GM19324 (cell line): ENCODE data around the gene DAPP1.

Experiments used
- ATAC-seq: cut with Tn5 transposase; IDR thresholded peaks from one replicate; pipeline ENCODE4 v1.9.1; 2021; ENCODE audit warnings: mild to moderate bottlenecking, moderate library complexity; ENCODE audit not compliant: unreplicated experiment, low FRiP score

The DAPP1 gene

DNA sequence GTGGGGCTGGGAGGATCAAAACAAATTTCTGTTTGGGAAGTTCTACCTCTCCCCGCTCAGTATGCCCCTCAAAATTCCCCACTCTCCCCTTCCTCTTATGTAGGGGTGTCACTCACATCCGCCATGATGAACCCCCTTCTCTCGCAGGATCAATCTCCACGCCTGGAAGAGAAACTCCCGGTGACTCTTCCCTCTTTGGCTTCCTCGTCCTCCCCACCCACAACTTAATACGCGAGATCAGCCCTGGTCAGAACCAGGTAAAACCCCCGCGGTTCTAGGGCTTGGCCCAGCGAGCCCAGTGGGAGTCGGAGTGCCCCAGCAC lies 77.2 kb downstream of the DAPP1 start:
- ATAC-seq: no peak

DNA sequence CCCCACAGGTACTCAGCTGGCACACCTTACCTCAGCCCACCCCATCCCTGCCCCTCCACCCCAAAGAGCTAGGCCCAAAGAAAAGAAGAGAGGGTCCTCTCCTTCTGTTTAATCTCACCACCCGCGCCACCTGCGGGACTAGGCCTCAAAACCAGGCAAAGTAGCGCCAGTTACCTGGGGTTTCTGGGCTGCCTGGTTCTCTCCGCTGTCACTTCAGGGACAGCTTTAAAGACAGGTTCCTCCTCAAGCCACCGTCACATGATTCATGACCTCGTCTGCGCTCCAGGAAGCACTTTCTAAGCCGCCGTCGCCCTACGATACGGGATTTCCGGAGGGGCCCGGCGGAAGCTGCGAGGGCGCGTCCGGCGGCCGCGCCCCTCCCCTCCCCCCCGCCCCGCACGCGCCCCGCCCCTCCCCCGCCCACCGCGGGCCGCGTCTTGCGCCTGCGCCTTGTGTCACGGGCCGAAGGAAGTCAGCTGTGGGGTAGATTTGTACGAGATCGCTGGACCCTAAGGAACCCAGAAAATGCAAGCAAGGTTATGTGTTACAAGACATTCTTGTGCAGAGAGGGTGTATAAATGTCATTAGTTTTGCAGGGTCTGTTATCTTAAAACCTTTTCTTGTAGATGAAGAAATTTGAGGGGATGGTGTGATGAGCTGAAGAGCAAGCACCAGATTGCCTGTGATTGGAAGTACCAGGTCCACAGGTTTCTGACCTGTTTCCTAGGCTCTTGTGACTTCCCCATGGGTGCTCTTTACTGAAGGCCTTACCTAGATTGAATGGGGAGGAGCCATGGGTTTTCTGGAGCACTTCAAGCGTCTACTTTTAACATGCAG lies 77.8 kb downstream of the DAPP1 start, which contains the start of gene LAMTOR3:
Gene LAMTOR3 (minus strand): TSS at position 267 of the 837 bp plus-strand sequence. CDS start 464 bp downstream, outside the sequence.
- peak; percentile 100 for ATAC-seq

DNA sequence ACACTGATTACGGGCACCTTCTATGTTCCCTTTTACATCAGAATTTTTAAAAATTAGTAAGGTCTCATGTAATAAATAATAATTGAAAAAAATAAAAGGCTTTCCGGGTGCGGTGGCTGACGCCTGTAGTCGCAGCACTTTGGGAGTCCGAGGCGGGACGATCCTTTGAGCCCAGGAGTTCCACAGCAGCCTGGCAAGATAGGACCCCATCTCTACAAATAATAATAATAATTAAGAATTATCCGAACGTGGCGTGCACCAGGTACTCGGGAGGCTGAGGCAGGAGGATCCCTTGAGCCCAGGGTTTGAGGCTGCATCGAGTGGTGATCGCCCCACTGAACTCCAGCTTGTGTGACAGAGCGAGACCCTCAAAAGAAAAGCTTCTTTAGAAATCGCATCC lies 78.4 kb downstream of the DAPP1 start:
- ATAC-seq: no peak

DNA sequence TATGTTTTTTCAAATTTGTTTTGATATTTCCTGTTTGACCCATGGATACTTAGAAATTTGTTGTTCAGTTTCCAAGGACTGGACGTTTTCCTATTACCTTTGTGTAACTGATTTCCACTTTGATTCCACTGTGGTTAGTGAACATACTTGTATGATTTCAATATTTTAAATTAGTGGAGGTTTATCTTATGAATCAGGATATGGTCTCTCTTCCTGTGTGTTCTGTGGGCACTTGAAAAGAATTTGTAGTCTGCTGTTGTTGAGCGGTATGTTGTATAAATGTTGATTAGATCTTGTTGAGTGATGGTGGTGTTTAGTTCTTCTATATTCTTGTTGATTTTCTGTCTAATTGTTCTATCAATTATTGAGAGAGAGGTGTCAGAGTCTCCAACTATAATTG lies 98.8 kb downstream of the DAPP1 start:
- ATAC-seq: no peak

DNA sequence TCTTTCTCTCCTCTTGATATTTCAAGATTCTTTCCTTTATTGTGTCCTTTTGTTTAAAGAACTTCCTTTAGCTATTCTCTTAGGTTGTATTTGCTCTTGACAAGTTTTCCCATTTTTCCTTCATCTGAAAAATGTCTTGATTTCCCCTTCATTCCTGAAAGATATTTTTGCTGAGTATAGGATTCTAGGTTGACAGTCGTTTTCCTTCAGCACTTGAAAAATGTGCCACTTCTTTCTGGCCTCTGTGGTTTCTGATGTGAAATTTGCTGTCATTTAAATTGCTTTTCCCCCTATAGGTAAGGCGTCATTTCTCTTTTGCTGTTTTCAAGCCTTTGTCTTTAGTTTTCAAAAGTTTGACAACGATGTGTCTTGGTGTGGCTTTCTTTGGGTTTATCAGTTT lies 100.9 kb downstream of the DAPP1 start:
- no peak for ATAC-seq

DNA sequence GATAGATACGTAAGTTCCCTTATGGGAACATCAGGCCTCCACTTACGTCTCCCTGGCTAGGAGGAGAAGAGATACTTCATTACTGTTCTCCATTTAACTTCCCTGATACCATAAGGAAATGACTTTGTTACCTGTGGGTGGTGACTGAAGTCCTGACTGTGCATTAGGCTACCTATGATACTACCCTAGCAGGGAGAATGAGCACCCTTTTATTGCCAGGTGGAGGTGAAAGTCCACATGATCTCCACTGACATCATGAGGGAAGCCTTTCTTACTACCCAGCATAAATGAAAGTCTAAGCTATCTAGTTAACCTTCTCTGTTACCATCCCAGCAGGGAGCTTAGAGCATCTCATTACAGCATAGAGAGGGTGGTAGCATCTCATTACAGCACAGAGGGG lies 102.0 kb downstream of the DAPP1 start:
- no peak for ATAC-seq
